Hepatocyte (in vitro differentiated cells): Measurements from ENCODE around the gene EXOC4. TPM values are rescaled to one million over a fixed set of nuclear protein-coding genes. Genes with fewer than 3 reads are reported as not detected.

Experiments
- DNase-seq: peaks from one replicate; pipeline ENCODE4 v3.0.0-alpha.2; 2016; ENCODE audit warnings: low spot score
- H2AFZ ChIP-seq: fragments of 200-600 bp; sonication (generic); 2 replicates; pipeline ENCODE4 v1.6.0; 2016; ENCODE audit warnings: antibody characterized with exemption, mild to moderate bottlenecking
- H3K27ac ChIP-seq: fragments of 200-600 bp; sonication (generic); 2 replicates; pipeline ENCODE4 v1.5.1; 2016; ENCODE audit warnings: mild to moderate bottlenecking
- H3K27me3 ChIP-seq: fragments of 200-600 bp; sonication (generic); 2 replicates; pipeline ENCODE4 v1.6.1; 2016
- H3K36me3 ChIP-seq: fragments of 200-600 bp; sonication (generic); replicated peaks from 2 replicates; pipeline ENCODE4 v1.5.1; 2016; ENCODE audit warnings: low read depth; ENCODE audit not compliant: insufficient read depth
- H3K4me1 ChIP-seq: fragments of 200-600 bp; sonication (generic); 2 replicates; pipeline ENCODE4 v1.5.1; 2016; ENCODE audit warnings: mild to moderate bottlenecking, moderate library complexity; ENCODE audit not compliant: insufficient read depth
- H3K4me2 ChIP-seq: fragments of 200-600 bp; sonication (generic); 2 replicates; pipeline ENCODE4 v1.6.0; 2016
- H3K4me3 ChIP-seq: fragments of 200-600 bp; sonication (generic); 2 replicates; pipeline ENCODE4 v1.5.1; 2016; ENCODE audit warnings: mild to moderate bottlenecking
- H3K79me2 ChIP-seq: fragments of 200-600 bp; sonication (generic); 2 replicates; pipeline ENCODE4 v1.6.0; 2017; ENCODE audit warnings: mild to moderate bottlenecking
- H3K9me2 ChIP-seq: fragments of 200-600 bp; sonication (generic); replicated peaks from 2 replicates; pipeline ENCODE4 v1.6.0; 2017; ENCODE audit warnings: mild to moderate bottlenecking; ENCODE audit not compliant: insufficient read depth
- H3K9me3 ChIP-seq: fragments of 200-600 bp; sonication (generic); 2 replicates; pipeline ENCODE4 v1.5.1; 2016; ENCODE audit warnings: low read depth, mild to moderate bottlenecking
- H4K20me1 ChIP-seq: fragments of 200-600 bp; sonication (generic); 2 replicates; pipeline ENCODE4 v1.6.0; 2016; ENCODE audit warnings: mild to moderate bottlenecking; ENCODE audit not compliant: insufficient read depth, poor library complexity, severe bottlenecking
- EZH2 ChIP-seq: fragments of 200-600 bp; sonication (generic); IDR thresholded peaks from 2 replicates; pipeline ENCODE4 v1.6.1; 2016; ENCODE audit warnings: antibody characterized with exemption, mild to moderate bottlenecking, borderline replicate concordance
- EZH2phosphoT487 ChIP-seq: fragments of 200-600 bp; sonication (generic); IDR thresholded peaks from one replicate; pipeline ENCODE4 v1.6.1; 2018; ENCODE audit warnings: antibody characterized with exemption, mild to moderate bottlenecking, low read depth, moderate library complexity; ENCODE audit not compliant: unreplicated experiment, severe bottlenecking
- WGBS: methylation state at CpG from one replicate; pipeline ENCODE4 v1.1.6; 2016; ENCODE audit warnings: low lambda C conversion rate; ENCODE audit errors: missing lambda C conversion rate; 5-methylcytosine and 5-hydroxymethylcytosine counted together
- polyA plus RNA-seq: library from polyadenylated mRNA; unstranded; fragments of >200 nt; fragmentation: Nextera tagmentation; extraction: Ambion mirVana; gene quantifications from 2 replicates; pipeline ENCODE4 v1.2.1, GENCODE V29; 2016
- total RNA-seq: library from RNA; depleted of rRNA; stranded (reverse); fragments of >200 nt; gene quantifications from 2 replicates; pipeline ENCODE4 v1.2.3, GENCODE V29; 2014
- TF ChIP-seq, protein P1 (sequence below): fragments of 200-600 bp; sonication (generic); IDR thresholded peaks from 2 replicates; pipeline ENCODE4 v1.5.1; 2016; ENCODE audit warnings: antibody characterized with exemption, mild to moderate bottlenecking; ENCODE audit not compliant: poor library complexity

The EXOC4 gene
- total and polyA plus RNA-seq, 2 experiments from 2014 or later = 34.8 to 56.1 TPM

- DNase-seq = no peak
- TF ChIP-seq EZH2phosphoT487 = no peak
- TF ChIP-seq EZH2 = no peak
- TF ChIP-seq, protein P1, sequence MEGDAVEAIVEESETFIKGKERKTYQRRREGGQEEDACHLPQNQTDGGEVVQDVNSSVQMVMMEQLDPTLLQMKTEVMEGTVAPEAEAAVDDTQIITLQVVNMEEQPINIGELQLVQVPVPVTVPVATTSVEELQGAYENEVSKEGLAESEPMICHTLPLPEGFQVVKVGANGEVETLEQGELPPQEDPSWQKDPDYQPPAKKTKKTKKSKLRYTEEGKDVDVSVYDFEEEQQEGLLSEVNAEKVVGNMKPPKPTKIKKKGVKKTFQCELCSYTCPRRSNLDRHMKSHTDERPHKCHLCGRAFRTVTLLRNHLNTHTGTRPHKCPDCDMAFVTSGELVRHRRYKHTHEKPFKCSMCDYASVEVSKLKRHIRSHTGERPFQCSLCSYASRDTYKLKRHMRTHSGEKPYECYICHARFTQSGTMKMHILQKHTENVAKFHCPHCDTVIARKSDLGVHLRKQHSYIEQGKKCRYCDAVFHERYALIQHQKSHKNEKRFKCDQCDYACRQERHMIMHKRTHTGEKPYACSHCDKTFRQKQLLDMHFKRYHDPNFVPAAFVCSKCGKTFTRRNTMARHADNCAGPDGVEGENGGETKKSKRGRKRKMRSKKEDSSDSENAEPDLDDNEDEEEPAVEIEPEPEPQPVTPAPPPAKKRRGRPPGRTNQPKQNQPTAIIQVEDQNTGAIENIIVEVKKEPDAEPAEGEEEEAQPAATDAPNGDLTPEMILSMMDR = no peak
- Histone ChIP-seq H3K9me3 (no peaks in the 10 kb centered on the region), H3K4me1 (no peaks in the 10 kb centered on the region), H3K36me3 (no peaks in the 10 kb centered on the region), H4K20me1 (no peaks in the 10 kb centered on the region), H3K4me3 (no peak overlapping the region), H3K27me3 (no peaks in the 10 kb centered on the region), H3K9me2 (no peaks in the 10 kb centered on the region), H3K4me2 (no peak overlapping the region), H2AFZ (no peak overlapping the region), H3K27ac (no peak overlapping the region), H3K79me2 (no peaks in the 10 kb centered on the region)
- 73% methylated on average over 4 of the region's 4 CpGs for WGBS
Measured at GRCh38 chr7:133234961-133235875, 17.7 kb upstream of the EXOC4 start.

DNA sequence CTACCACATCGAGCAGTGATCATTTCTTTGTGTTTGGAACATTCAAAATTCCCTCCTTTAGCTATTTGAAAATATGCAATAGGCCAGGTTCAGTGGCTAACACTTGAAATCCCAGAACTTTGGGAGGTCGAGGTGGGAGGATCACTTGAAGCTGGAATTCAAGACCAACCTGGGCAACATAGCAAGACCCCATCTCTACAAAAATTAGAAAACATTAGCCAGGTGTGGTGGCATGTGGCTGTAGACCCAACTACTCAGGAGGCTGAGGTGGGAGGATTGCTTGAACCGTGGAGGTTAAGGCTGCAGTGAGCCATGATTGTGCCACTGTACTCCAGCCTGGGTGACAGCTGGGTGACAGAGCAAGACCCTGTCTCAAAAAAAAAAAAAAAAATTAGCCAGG lies 15.3 kb upstream of the EXOC4 start:
- no peaks in the 10 kb centered on the region for H3K4me1 ChIP-seq
- no peak overlapping the region for H3K27ac ChIP-seq
- DNase-seq = no peak
- H3K79me2 ChIP-seq = no peaks in the 10 kb centered on the region
- H3K9me3 ChIP-seq = no peaks in the 10 kb centered on the region
- TF ChIP-seq EZH2 (no peak), EZH2phosphoT487 (no peak)
- TF ChIP-seq, protein P1 = no peak
- no peak overlapping the region for H3K4me2 ChIP-seq
- H2AFZ ChIP-seq = no peak overlapping the region
- no peaks in the 10 kb centered on the region for H3K27me3 ChIP-seq
- no peaks in the 10 kb centered on the region for H3K36me3 ChIP-seq
- H4K20me1 ChIP-seq = no peaks in the 10 kb centered on the region
- H3K4me3 ChIP-seq = no peak overlapping the region
- WGBS = 91% methylated on average over 3 of the region's 3 CpGs
- no peaks in the 10 kb centered on the region for H3K9me2 ChIP-seq

- Histone ChIP-seq H3K36me3 (no peaks in the 10 kb centered on the region), H3K9me3 (no peaks in the 10 kb centered on the region), H3K4me2 (no peak overlapping the region), H3K27ac (no peak overlapping the region), H3K27me3 (no peaks in the 10 kb centered on the region), H4K20me1 (no peaks in the 10 kb centered on the region), H3K4me1 (no peaks in the 10 kb centered on the region), H3K79me2 (no peaks in the 10 kb centered on the region), H3K4me3 (no peak overlapping the region), H2AFZ (no peak overlapping the region), H3K9me2 (no peaks in the 10 kb centered on the region)
- no peak for DNase-seq
- no peak for TF ChIP-seq EZH2
- TF ChIP-seq, protein P1 = no peak
- no peak for TF ChIP-seq EZH2phosphoT487
- WGBS = 69% methylated on average over 3 of the region's 3 CpGs
Measured at GRCh38 chr7:133240302-133240701, 12.6 kb upstream of the EXOC4 start.
